CD14-positive monocyte (primary cell): ENCODE measurements around the gene TMEM259. TPM values are rescaled to one million over a fixed set of nuclear protein-coding genes. Genes with fewer than 3 reads are reported as not detected.

Source experiments
- DNase-seq, 3 donors: peaks; one replicate each; pipeline ENCODE4 v3.0.0-alpha.2; 2011 to 2022
- H2AFZ ChIP-seq: 2 replicates; pipeline ENCODE4 v1.6.0; 2012; ENCODE audit warnings: mild to moderate bottlenecking, low read depth, low read length, inconsistent platforms; ENCODE audit not compliant: insufficient read depth, poor library complexity, severe bottlenecking
- H3K27ac ChIP-seq, 2 donors: 1 replicate in 1 of 2; 2 replicates in 1 of 2; pipeline ENCODE4 v1.5.1; 2012 to 2013; ENCODE audit warnings: low read length in 2 of 2, control low read depth in 1 of 2, inconsistent platforms in 1 of 2, low read depth in 1 of 2, mild to moderate bottlenecking in 1 of 2
- H3K27me3 ChIP-seq, 2 donors: one replicate each; pipeline versions ENCODE4 v1.6.0 to v1.6.1; 2011 to 2013; ENCODE audit warnings: low read length in 2 of 2; ENCODE audit not compliant: control insufficient read depth in 2 of 2, insufficient read depth in 2 of 2
- H3K36me3 ChIP-seq, 2 donors: replicated peaks in 1 of 2; 1 replicate in 1 of 2; 2 replicates in 1 of 2; pipeline versions ENCODE4 v1.5.1 to v1.6.1; 2012 to 2013; ENCODE audit warnings: low read length in 2 of 2, control low read depth in 1 of 2, inconsistent platforms in 1 of 2, mild to moderate bottlenecking in 1 of 2; ENCODE audit not compliant: insufficient read depth in 2 of 2, control insufficient read depth in 1 of 2
- H3K4me1 ChIP-seq, 2 donors: 1 replicate in 1 of 2; 2 replicates in 1 of 2; pipeline versions ENCODE4 v1.5.1 to v1.6.1; 2012 to 2013; ENCODE audit warnings: low read length in 2 of 2, control low read depth in 1 of 2, inconsistent platforms in 1 of 2, mild to moderate bottlenecking in 1 of 2, moderate library complexity in 1 of 2; ENCODE audit not compliant: insufficient read depth in 2 of 2, control insufficient read depth in 1 of 2
- H3K4me2 ChIP-seq: replicated peaks from 2 replicates; pipeline ENCODE3; 2012; ENCODE audit warnings: low read length, moderate library complexity, mild to moderate bottlenecking; ENCODE audit not compliant: poor library complexity, severe bottlenecking; ENCODE audit errors: extremely low read depth
- H3K4me3 ChIP-seq, 3 experiments: fragments of 200-600 bp in 1 of 3; sonication (generic) in 1 of 3; replicated peaks in 1 of 3; 1 replicate in 2 of 3; 2 replicates in 1 of 3; pipeline ENCODE4 v1.5.1; 2011 to 2013; ENCODE audit warnings: low read length in 3 of 3, mild to moderate bottlenecking in 3 of 3, control low read depth in 2 of 3, low read depth in 2 of 3, inconsistent platforms in 1 of 3, moderate library complexity in 1 of 3
- H3K79me2 ChIP-seq: 2 replicates; pipeline ENCODE4 v1.6.0; 2012; ENCODE audit warnings: mild to moderate bottlenecking, control low read depth, inconsistent platforms, low read length, moderate library complexity; ENCODE audit not compliant: insufficient read depth
- H3K9ac ChIP-seq: 2 replicates; pipeline ENCODE4 v1.6.0; 2017; ENCODE audit warnings: low read length, mild to moderate bottlenecking; ENCODE audit not compliant: insufficient read depth, poor library complexity, severe bottlenecking
- H3K9me3 ChIP-seq, 2 donors: replicated peaks in 1 of 2; 1 replicate in 1 of 2; 2 replicates in 1 of 2; pipeline versions ENCODE4 v1.5.1 to v1.6.1; 2012 to 2013; ENCODE audit warnings: low read length in 2 of 2, control low read depth in 1 of 2; ENCODE audit not compliant: control insufficient read depth in 1 of 2, insufficient read depth in 1 of 2
- H4K20me1 ChIP-seq: 2 replicates; pipeline ENCODE4 v1.6.0; 2012; ENCODE audit warnings: mild to moderate bottlenecking, low read length, control low read depth, moderate library complexity; ENCODE audit not compliant: insufficient read depth
- H3K27ac Mint-ChIP-seq, 7 donors: one replicate each; pipeline ENCODE4 v1.8.0; 2020; ENCODE audit warnings: mild to moderate bottlenecking in 7 of 7, mixed read lengths in 7 of 7, moderate library complexity in 6 of 7, inconsistent platforms in 2 of 7
- H3K27me3 Mint-ChIP-seq, 3 donors: one replicate each; pipeline ENCODE4 v1.8.0; 2021 to 2022; ENCODE audit warnings: low read depth in 3 of 3, mild to moderate bottlenecking in 3 of 3, mixed read lengths in 3 of 3, moderate library complexity in 3 of 3, inconsistent platforms in 1 of 3
- H3K36me3 Mint-ChIP-seq, 2 donors: one replicate each; pipeline ENCODE4 v1.8.0; 2020; ENCODE audit warnings: mixed read lengths in 2 of 2, inconsistent platforms in 1 of 2, mild to moderate bottlenecking in 1 of 2
- H3K4me1 Mint-ChIP-seq: one replicate; pipeline ENCODE4 v1.8.0; 2020; ENCODE audit warnings: mild to moderate bottlenecking, mixed read lengths
- H3K4me3 Mint-ChIP-seq, 2 donors: one replicate each; pipeline ENCODE4 v1.8.0; 2020; ENCODE audit warnings: mild to moderate bottlenecking in 2 of 2, mixed read lengths in 2 of 2, moderate library complexity in 1 of 2
- H3K9me3 Mint-ChIP-seq, 7 donors: one replicate each; pipeline ENCODE4 v1.8.0; 2020 to 2022; ENCODE audit warnings: mixed read lengths in 7 of 7, mild to moderate bottlenecking in 6 of 7, moderate library complexity in 6 of 7, inconsistent platforms in 2 of 7
- CTCF ChIP-seq: fragments of 200-600 bp; IDR thresholded peaks from one replicate; pipeline ENCODE4 v1.8.0; 2022; ENCODE audit warnings: antibody characterized with exemption, mild to moderate bottlenecking
- WGBS: methylation state at CpG from one replicate; pipeline ENCODE4 v1.1.5; 2013; ENCODE audit warnings: missing lambda C conversion rate; ENCODE audit not compliant: insufficient coverage; 5-methylcytosine and 5-hydroxymethylcytosine counted together
- intact Hi-C, 2 donors: fragments of 100-400 bp; cut with micrococcal nuclease; formaldehyde crosslinking; loops; one replicate each; pipeline versions ENCODE4 v1.15.0 to v1.15.1; 2023
- polyA plus RNA-seq, 3 donors: library from polyadenylated mRNA; depleted of rRNA in 1 of 3; unstranded in 2 of 3; stranded (reverse) in 1 of 3; fragments of 300-500 nt in 2 of 3; fragments of >200 nt in 1 of 3; fragmentation: Illumina TruSeq in 2 of 3; gene quantifications; 1 replicate in 2 of 3; 2 replicates in 1 of 3; pipeline ENCODE4 v1.2.3, GENCODE V29; 2012 to 2021

Gene TMEM259
- polyA plus RNA-seq, 3 donors = 37.4 to 417 (median 45.0) TPM

GRCh38 chr19:1069009-1069779 lies 48.3 kb upstream of the TMEM259 start:
- peak overlapping the region; percentile 93 to 100 (median 98) for H3K4me3 ChIP-seq
- H3K27me3 Mint-ChIP-seq = peaks cover 0 to 3% (median 1%) of the 10 kb centered on the region in 3 donors
- peaks cover 68% of the 10 kb centered on the region for H3K4me1 Mint-ChIP-seq
- peaks cover 78% of the 10 kb centered on the region for H3K79me2 ChIP-seq
- DNase-seq = peak; percentile 94 to 95 (median 95)
- peak overlapping the region; percentile 79 to 93 for H3K27ac ChIP-seq
- H3K4me1 ChIP-seq = peaks cover 73 to 89% of the 10 kb centered on the region in 2 donors
- peak overlapping the region; percentile 92 to 98 (median 92) for H3K27ac Mint-ChIP-seq
- intact Hi-C loops = loop anchor here (1.0 to 5.0 kb wide), 3 partner anchors 8 to 47 kb away; partner anchors contain the start of genes GPX4 (in 2 of the 2), RNU6-2 (in 1 of the 2) and TMEM259 (in 1 of the 2)
- peaks cover 30 to 54% of the 10 kb centered on the region in 2 donors for H3K36me3 Mint-ChIP-seq
- 5% methylated on average over 20 of the region's 25 CpGs for WGBS
- no peaks in the 10 kb centered on the region for H3K9me3 ChIP-seq
- no peaks in the 10 kb centered on the region for H3K9me3 Mint-ChIP-seq
- no peak overlapping the region for H2AFZ ChIP-seq
- H3K27me3 ChIP-seq = no peaks in the 10 kb centered on the region
- H3K4me2 ChIP-seq = peak overlapping the region; percentile 99
- H3K36me3 ChIP-seq = peaks cover 38 to 39% of the 10 kb centered on the region in 2 donors
- peak overlapping the region; percentile 97 for H3K9ac ChIP-seq
- peak overlapping the region; percentile 90 for H3K4me3 Mint-ChIP-seq
- H4K20me1 ChIP-seq = peaks cover 76% of the 10 kb centered on the region
- no peak for TF ChIP-seq CTCF

- peaks cover 28 to 45% of the 10 kb centered on the region in 2 donors for H3K36me3 Mint-ChIP-seq
- H2AFZ ChIP-seq = no peak overlapping the region
- WGBS = 9% methylated on average over 37 of the region's 45 CpGs
- peaks cover 73 to 89% of the 10 kb centered on the region in 2 donors for H3K4me1 ChIP-seq
- DNase-seq = peak; percentile 72 to 80 (median 73)
- H3K4me2 ChIP-seq = peak overlapping the region; percentile 99
- H3K27ac Mint-ChIP-seq = peak overlapping the region; percentile 92 to 98 (median 93)
- peaks cover 69% of the 10 kb centered on the region for H3K79me2 ChIP-seq
- H3K9ac ChIP-seq = peak overlapping the region; percentile 97
- no peak for TF ChIP-seq CTCF
- peak overlapping the region; percentile 93 to 100 (median 98) for H3K4me3 ChIP-seq
- peaks cover 29 to 30% of the 10 kb centered on the region in 2 donors for H3K36me3 ChIP-seq
- peaks cover 75% of the 10 kb centered on the region for H4K20me1 ChIP-seq
- peaks cover 0 to under 1% (median 0%) of the 10 kb centered on the region in 7 donors for H3K9me3 Mint-ChIP-seq
- H3K27ac ChIP-seq = peak overlapping the region; percentile 89 to 93
- no peaks in the 10 kb centered on the region for H3K9me3 ChIP-seq
- intact Hi-C loops = loop anchor here (1.0 to 5.0 kb wide), 3 partner anchors 9 to 46 kb away; partner anchors contain the start of genes GPX4 (in 2 of the 2), RNU6-2 (in 1 of the 2) and TMEM259 (in 1 of the 2)
- H3K27me3 ChIP-seq = no peaks in the 10 kb centered on the region
- H3K4me3 Mint-ChIP-seq = peak overlapping the region; percentile 90 to 95
- peaks cover 66% of the 10 kb centered on the region for H3K4me1 Mint-ChIP-seq
- H3K27me3 Mint-ChIP-seq = peaks cover 0 to 3% (median 2%) of the 10 kb centered on the region in 3 donors
Observed at GRCh38 chr19:1068009-1069001, 47.4 kb upstream of the TMEM259 start.
